Pancreas (tissue), 10 donors: ENCODE data around the gene PAPPA2. TPM values are rescaled to one million over a fixed set of nuclear protein-coding genes. Genes with fewer than 3 reads are reported as not detected.

Experiments
- ATAC-seq, 4 donors: fragments of 200-7000 bp; cut with Tn5 transposase; one replicate each; pipeline versions ENCODE4 v1.8.0 to v1.9.1; 2020; ENCODE audit warnings: mild to moderate bottlenecking in 4 of 4, moderate library complexity in 4 of 4
- DNase-seq, 6 donors: peaks; one replicate each; pipeline ENCODE4 v3.0.0-alpha.2; 2020
- FAIRE-seq: peaks from 2 replicates; lab custom pipeline; 2012; peaks lifted over from hg19 to GRCh38; lab: Jason Lieb, UNC
- H3K27ac ChIP-seq, 4 donors: fragments of 200-600 bp; sonication (generic); 1 replicate in 3 of 4; 2 replicates in 1 of 4; pipeline versions ENCODE4 v1.5.0 to v1.8.0; 2020
- H3K27me3 ChIP-seq, 4 donors: fragments of 200-600 bp; one replicate each; pipeline ENCODE4 v1.8.0; 2021
- H3K36me3 ChIP-seq, 3 donors: fragments of 200-600 bp; sonication (generic) in 1 of 3; one replicate each; pipeline versions ENCODE4 v1.5.0 to v1.8.0; 2020 to 2021
- H3K4me1 ChIP-seq, 3 donors: fragments of 200-600 bp; one replicate each; pipeline ENCODE4 v1.8.0; 2021
- H3K4me3 ChIP-seq, 4 donors: fragments of 200-600 bp; sonication (generic) in 2 of 4; one replicate each; pipeline versions ENCODE4 v1.5.0 to v1.8.0; 2020 to 2021
- H3K9me3 ChIP-seq, 4 donors: fragments of 200-600 bp; one replicate each; pipeline ENCODE4 v1.8.0; 2021
- WGBS, 2 donors: extraction: QIAGEN DNeasy Blood & Tissue Kit; methylation state at CpG; one replicate each; pipeline ENCODE4 v1.1.7; 2013; 5-methylcytosine and 5-hydroxymethylcytosine counted together
- intact Hi-C, 3 donors: fragments of 100-400 bp; cut with DNase I; formaldehyde crosslinking; loops; one replicate each; pipeline versions ENCODE4 v1.11.1 to v1.14.2; 2022
- polyA plus RNA-seq, 2 donors: library from polyadenylated mRNA; stranded (reverse); fragments of 200-250 nt; gene quantifications; one replicate each; pipeline ENCODE4 v1.2.3, GENCODE V29; 2013
- total RNA-seq, 6 donors: library from RNA; stranded (reverse); fragmentation: NEBNext Ultra II Directional in 4 of 6; extraction: Animal tissue kit (Norgen Biotek cat#: 25700) in 4 of 6; gene quantifications; one replicate each; pipeline versions ENCODE4 v1.2.1 to v1.2.4, GENCODE V29; 2021 to 2023
- TF ChIP-seq, protein P1 (sequence below), 4 donors: fragments of 200-600 bp; sonication (generic) in 3 of 4; IDR thresholded peaks; one replicate each; pipeline versions ENCODE4 v1.5.0 to v1.8.0; 2021; ENCODE audit warnings: antibody characterized with exemption in 4 of 4
- donor health status: healthy with polysubstance abuse.
- donor health status: DM: no; HTN: no; CAD: no; lungs with moderate emphysema.
- donor health status: DM: no; HTN: no; CAD: no.
- donor health status: control.
- donor health status: control.
- donor health status: Bipolar disorder and iron deficiency.
- donor health status: DM: yes; HTN: yes; CAD: no.
- donor health status: DM: no; HTN: no; CAD: no.
- donor health status: DM: no; HTN: no; CAD: no.
- donor health status: DM: yes; HTN: yes; CAD: no.

Gene PAPPA2
- total and polyA plus RNA-seq, 8 donors: 0.51 to 6.9 (median 2.0) TPM

- 37 to 38% methylated on average over 4 of the region's 4 CpGs for WGBS, 2 donors
- Histone ChIP-seq H3K27ac (no peak overlapping the region), H3K4me3 (no peak overlapping the region), H3K36me3 (no peaks in the 10 kb centered on the region), H3K9me3 (no peaks in the 10 kb centered on the region), H3K27me3 (no peaks in the 10 kb centered on the region), H3K4me1 (no peaks in the 10 kb centered on the region)
- intact Hi-C loops: loop anchor here in 2 of 3 donors (10.0 kb wide), 2 partner anchors 279 to 289 kb away; no protein-coding TSS in a partner anchor
- peak in 3 of 4 donors; percentile 82 to 86 (median 83) for ATAC-seq
- no peak for FAIRE-seq
- peak in 3 of 6 donors; percentile 13 to 55 (median 16) for DNase-seq
- TF ChIP-seq, protein P1, sequence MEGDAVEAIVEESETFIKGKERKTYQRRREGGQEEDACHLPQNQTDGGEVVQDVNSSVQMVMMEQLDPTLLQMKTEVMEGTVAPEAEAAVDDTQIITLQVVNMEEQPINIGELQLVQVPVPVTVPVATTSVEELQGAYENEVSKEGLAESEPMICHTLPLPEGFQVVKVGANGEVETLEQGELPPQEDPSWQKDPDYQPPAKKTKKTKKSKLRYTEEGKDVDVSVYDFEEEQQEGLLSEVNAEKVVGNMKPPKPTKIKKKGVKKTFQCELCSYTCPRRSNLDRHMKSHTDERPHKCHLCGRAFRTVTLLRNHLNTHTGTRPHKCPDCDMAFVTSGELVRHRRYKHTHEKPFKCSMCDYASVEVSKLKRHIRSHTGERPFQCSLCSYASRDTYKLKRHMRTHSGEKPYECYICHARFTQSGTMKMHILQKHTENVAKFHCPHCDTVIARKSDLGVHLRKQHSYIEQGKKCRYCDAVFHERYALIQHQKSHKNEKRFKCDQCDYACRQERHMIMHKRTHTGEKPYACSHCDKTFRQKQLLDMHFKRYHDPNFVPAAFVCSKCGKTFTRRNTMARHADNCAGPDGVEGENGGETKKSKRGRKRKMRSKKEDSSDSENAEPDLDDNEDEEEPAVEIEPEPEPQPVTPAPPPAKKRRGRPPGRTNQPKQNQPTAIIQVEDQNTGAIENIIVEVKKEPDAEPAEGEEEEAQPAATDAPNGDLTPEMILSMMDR (IDR thresholded peaks at IDR 0.05): peak in 2 of 4 donors; percentile 37 to 41
Observed at GRCh38 chr1:176843352-176844297, 380.6 kb downstream of the PAPPA2 start.

GRCh38 chr1:176847052-176847451 is 384.1 kb downstream of the PAPPA2 start:
- Histone ChIP-seq H3K4me1 (no peaks in the 10 kb centered on the region), H3K36me3 (no peaks in the 10 kb centered on the region), H3K27me3 (no peaks in the 10 kb centered on the region), H3K27ac (no peak overlapping the region), H3K4me3 (no peak overlapping the region), H3K9me3 (no peaks in the 10 kb centered on the region)
- FAIRE-seq (no peak), ATAC-seq (no peak), DNase-seq (no peak)
- intact Hi-C loops: loop anchor here in 2 of 3 donors (10.0 kb wide), 2 partner anchors 282 to 292 kb away; no protein-coding TSS in a partner anchor
- WGBS, 2 donors: 71 to 82% methylated on average over 1 of the region's 1 CpG
- TF ChIP-seq, protein P1 (IDR thresholded peaks at IDR 0.05): no peak

DNA sequence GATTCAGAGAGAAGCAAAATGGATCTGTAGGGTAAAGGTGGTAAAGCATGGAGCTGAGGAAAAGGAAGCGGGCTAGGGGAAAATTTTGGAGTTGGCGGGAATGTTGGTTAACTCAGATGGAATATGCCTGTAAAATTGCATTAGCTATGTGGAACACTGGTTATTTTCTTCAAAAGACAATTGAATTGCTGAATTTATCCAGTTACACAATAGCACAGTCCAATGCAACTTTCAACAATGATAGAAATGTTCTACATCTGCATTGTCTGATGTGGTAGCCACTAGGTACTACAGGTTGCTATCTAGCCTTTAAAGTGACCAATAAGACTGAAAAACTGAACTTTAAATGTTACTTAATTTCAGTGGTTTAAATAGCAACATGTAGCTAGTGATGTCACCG is 386.3 kb downstream of the PAPPA2 start:
- intact Hi-C loops: loop anchor here in 2 of 3 donors (10.0 kb wide), 2 partner anchors 284 to 294 kb away; no protein-coding TSS in a partner anchor
- Histone ChIP-seq H3K36me3 (no peaks in the 10 kb centered on the region), H3K9me3 (no peaks in the 10 kb centered on the region), H3K4me3 (no peak overlapping the region), H3K4me1 (no peaks in the 10 kb centered on the region), H3K27ac (no peak overlapping the region), H3K27me3 (no peaks in the 10 kb centered on the region)
- TF ChIP-seq, protein P1 (IDR thresholded peaks at IDR 0.05): no peak
- ATAC-seq (no peak), FAIRE-seq (no peak), DNase-seq (no peak)
- WGBS, 2 donors: 95 to 98% methylated on average over 3 of the region's 3 CpGs

DNA sequence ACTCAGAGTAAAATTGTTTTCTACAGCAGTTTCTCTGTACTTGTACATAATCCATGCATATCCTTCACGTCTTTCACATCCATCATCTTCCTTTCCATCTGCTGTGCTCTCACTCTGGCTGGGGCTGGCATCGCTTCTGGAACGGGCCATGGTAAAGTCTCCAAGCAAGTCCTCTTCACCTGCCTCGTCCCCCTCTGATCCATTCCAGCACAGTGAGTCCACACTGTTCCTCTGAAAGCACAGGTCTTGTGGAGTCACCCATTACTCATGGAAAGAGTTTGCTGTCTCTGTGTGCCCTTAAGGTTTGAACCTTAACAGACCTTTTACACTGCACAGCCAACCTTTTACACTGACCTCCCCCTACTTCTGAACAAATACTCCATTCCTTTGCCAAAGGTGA is 387.9 kb downstream of the PAPPA2 start:
- intact Hi-C loops: no loop called here
- Histone ChIP-seq H3K27ac (no peak overlapping the region), H3K36me3 (no peaks in the 10 kb centered on the region), H3K9me3 (no peaks in the 10 kb centered on the region), H3K4me1 (peaks cover 0 to 11% (median 5%) of the 10 kb centered on the region in 3 donors), H3K27me3 (no peaks in the 10 kb centered on the region), H3K4me3 (no peak overlapping the region)
- DNase-seq: no peak
- ATAC-seq: no peak
- TF ChIP-seq, protein P1 (IDR thresholded peaks at IDR 0.05): no peak
- no peak for FAIRE-seq
- WGBS, 2 donors: 68 to 88% methylated on average over 4 of the region's 4 CpGs
